MM.1S (cell line): ENCODE results near the gene UGT3A1.

Experiments
- CTCF ChIP-seq: fragments of 300-600 bp; sonication (generic); IDR thresholded peaks from 2 replicates; pipeline ENCODE4 v1.5.1; 2016; ENCODE audit warnings: antibody characterized with exemption, low read length, mixed read lengths
- EZH2 ChIP-seq: fragments of 300-600 bp; sonication (generic); optimal IDR thresholded peaks from 2 replicates; pipeline ENCODE3; 2017; ENCODE audit warnings: low read depth, mild to moderate bottlenecking, antibody characterized with exemption, low read length, mixed read lengths

- TF ChIP-seq CTCF (no peak), EZH2 (no peak)
These were observed 25.8 kb upstream of the UGT3A1 start for GRCh38 chr5:36017004-36017403.
